HG03097 (cell line): ENCODE data around the gene ACOX3.

Experiments used
- ATAC-seq: cut with Tn5 transposase; IDR thresholded peaks from one replicate; pipeline ENCODE4 v1.9.1; 2021; ENCODE audit not compliant: unreplicated experiment, low FRiP score

Gene ACOX3

GRCh38 chr4:8377103-8378075 lies 63.1 kb downstream of the ACOX3 start:
- ATAC-seq = no peak

- ATAC-seq = no peak
Measured at GRCh38 chr4:8376361-8377102, 64.0 kb downstream of the ACOX3 start.

- no peak for ATAC-seq
Measured at GRCh38 chr4:8374851-8375649, 65.5 kb downstream of the ACOX3 start.

- ATAC-seq = no peak
Measured at GRCh38 chr4:8373973-8374545, 66.5 kb downstream of the ACOX3 start.

GRCh38 chr4:8373270-8373972 lies 67.1 kb downstream of the ACOX3 start:
- ATAC-seq = no peak

- no peak for ATAC-seq
Measured at GRCh38 chr4:8372506-8372905, 68.0 kb downstream of the ACOX3 start.

- no peak for ATAC-seq
Measured at GRCh38 chr4:8371596-8371995, 68.9 kb downstream of the ACOX3 start.

GRCh38 chr4:8370835-8371595 lies 69.5 kb downstream of the ACOX3 start:
- no peak for ATAC-seq

- ATAC-seq = no peak
Measured at GRCh38 chr4:8370106-8370787, 70.3 kb downstream of the ACOX3 start.

GRCh38 chr4:8369426-8370105 lies 71.0 kb downstream of the ACOX3 start:
- ATAC-seq = no peak

GRCh38 chr4:8368998-8369397 lies 71.5 kb downstream of the ACOX3 start:
- no peak for ATAC-seq

- no peak for ATAC-seq
Measured at GRCh38 chr4:8368061-8368481, 72.5 kb downstream of the ACOX3 start.

- ATAC-seq = no peak
Measured at GRCh38 chr4:8366601-8367000, 73.9 kb downstream of the ACOX3 start.

GRCh38 chr4:8365951-8366350 lies 74.6 kb downstream of the ACOX3 start:
- no peak for ATAC-seq

GRCh38 chr4:8365353-8365752 lies 75.2 kb downstream of the ACOX3 start:
- no peak for ATAC-seq

- ATAC-seq = no peak
Measured at GRCh38 chr4:8364848-8365350, 75.6 kb downstream of the ACOX3 start.

- ATAC-seq = no peak
Measured at GRCh38 chr4:8364141-8364540, 76.4 kb downstream of the ACOX3 start.

- ATAC-seq = no peak
Measured at GRCh38 chr4:8362483-8362882, 78.0 kb downstream of the ACOX3 start.
